T-helper 1 cell (primary cell): ENCODE results near the gene GLOD4.
"Not testable (repeated sequence)": the region's sequence is repeated elsewhere in the genome, so short reads cannot be mapped to it uniquely, and the experiment has no call there.

Source experiments
- DNase-seq, 5 donors: peaks; one replicate each; pipeline ENCODE4 v3.0.0-alpha.2; 2012 to 2020

GLOD4 gene

DNA sequence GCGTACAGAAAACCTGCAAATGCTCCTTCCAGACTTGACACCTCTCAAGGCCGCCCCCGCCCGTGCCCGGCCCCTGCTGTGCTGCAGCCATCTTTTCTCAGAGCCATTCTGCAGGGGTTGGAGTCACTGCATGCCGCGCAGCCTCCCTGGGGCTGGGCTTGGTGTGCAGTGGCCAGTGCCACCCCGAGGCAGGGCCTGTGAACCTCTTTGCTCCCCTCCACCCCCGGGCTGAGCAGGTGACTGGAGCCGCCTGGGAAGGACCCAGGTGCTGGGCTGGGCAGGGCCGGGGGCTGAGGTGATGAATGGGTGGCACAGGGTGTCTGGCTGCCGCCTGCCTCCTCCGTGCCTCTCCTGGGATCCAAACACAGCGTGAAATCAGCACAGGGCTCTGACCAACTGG, 20.4 kb upstream of the GLOD4 start:
- DNase-seq: no peak

DNA sequence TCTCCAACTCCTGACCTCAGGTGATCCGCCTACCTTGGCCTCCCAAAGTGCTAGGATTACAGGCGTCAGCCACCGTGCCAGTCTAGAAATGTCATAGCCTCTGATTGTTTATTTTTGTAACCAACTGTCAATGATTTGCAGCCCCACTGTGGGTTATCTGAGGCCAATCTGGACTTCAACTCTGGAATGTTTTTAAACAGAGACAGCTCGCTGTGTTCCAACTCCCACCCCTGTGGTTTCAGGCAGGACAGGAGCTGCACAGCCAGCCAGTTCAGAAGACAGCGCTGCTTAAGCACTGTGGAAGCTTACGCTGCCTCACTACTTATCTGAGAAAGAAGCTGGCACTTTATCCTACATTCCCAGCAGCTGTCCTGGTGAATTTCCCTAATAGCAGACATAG, 19.6 kb upstream of the GLOD4 start:
- DNase-seq: no peak

DNA sequence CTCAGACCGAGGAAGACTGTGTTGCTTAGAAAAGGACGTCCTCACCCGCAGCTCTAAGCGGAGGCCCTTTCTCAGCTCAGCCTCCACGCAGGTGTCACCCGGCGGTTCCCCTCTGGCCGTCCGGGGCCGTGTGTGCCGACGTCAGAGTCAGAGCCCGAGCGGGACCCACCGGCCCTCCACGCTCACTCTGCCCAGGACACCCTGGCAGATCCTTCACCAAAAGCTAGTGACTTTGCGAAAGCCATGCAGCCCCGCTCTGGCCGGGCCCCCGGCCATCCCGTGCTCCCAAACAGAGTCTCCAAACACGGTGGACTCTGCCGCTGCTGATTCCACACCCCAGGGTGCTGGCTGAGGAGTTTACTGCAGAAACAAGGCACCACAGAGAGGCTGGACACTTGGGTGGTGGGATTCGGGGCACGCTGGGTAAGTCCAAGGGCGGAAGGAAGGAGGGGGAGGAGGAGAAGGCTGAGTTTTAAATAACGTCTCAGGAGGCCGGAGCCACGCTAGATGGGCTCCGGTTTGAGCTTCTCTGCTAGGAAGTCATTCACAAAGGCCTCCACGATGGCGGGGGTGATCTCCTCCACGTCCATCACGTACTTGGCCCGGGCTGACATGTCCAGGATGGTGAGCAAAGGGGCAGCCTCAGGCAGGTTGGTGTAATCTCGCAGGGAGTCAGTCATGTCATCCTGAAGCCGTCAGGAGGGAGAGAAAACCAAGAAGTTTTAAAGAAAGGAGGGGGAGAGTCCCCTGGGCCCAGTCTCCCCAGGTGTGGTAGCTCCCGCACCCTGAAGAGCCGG, 18.6 kb upstream of the GLOD4 start:
- no peak for DNase-seq

DNA sequence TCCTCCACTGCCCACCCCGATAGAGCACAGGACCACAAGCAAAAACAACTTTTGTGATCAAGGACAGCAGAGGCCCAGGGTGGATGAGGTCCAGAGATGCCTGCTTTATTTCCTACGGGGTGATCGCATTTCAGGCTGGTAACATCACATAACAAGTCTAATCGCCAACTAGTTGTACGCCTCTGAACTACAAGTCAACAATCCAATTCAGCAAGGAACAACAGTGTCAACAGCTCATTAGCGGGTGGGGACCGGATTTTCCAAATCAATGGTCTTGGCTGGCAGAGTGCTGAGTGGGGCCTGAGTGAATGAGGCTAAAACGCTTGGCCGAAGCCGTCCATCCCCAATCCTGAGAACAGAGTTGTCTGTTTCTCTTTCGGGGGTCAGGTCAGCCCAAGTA, 17.2 kb upstream of the GLOD4 start:
- DNase-seq: no peak

DNA sequence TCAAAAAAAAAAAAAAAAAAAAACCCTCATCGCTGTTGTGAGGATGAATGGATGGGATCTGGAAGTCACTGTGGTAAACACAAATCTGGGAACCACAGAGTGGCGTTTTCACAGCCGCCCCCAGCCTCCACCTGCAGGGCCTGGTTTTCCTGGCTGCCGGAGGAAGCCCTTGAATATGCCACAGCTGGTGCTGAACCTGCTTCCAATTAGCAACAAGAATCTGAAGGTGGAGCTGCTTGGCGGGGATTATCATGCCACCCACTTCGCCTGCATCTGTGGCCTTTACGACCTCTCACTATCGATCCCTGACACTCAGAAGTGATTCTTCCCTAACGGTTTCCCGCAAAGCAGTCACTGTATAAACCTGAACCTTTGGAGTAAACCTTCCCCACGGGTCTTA, 16.2 kb upstream of the GLOD4 start:
- DNase-seq: no peak

DNA sequence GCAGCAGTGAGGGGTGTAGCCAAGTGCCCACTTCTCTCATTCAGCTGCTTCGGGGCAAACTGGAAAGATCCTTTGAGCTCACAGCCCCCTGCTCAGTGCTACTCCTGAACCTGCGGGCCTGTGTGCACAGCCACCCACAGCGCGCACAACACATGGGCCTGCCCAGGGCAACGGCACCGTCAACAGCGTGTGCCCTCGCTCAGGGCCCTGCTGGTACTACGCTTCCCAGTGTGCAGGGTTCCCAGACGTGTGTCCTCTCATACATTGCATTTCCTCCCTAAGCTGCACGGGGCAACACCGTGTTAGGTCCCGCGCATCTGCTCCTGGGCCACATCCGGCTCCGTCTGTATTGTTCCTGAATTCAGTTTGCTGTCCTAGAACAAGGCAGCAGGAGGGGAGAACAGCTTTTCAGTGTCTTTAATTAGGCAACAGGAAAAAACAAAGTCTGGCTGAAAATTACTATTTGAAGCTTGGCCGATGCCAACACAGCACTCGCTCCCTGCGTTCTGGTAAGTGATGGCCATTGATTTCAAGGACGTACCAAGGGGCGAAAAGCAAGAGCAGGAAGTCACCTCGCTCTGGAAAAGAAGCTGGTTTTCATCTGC, 15.3 kb upstream of the GLOD4 start:
- no peak for DNase-seq

GRCh38 chr17:796609-797008, 14.5 kb upstream of the GLOD4 start:
- no peak for DNase-seq

- no peak for DNase-seq
Observed at GRCh38 chr17:795721-796120, 13.6 kb upstream of the GLOD4 start.

DNA sequence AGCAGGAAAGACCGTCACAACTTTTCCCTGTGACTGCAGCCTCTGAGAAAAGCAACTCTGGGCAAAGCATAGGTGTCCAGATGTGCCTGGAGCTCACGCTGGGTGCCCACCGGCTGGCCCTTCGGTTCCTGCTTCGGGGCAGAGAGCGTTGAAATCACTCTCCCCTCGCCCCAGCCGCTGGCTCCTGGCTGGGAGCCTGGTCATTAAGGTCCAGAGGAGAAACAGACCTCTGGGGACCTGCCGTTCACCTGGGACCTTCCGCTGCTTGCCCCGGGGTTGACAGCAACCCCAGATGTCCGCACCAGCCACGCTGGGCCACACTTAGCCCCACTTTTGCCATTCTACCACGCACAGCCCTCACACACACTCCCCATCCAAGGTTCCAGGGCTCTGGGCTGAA, 13.2 kb upstream of the GLOD4 start:
- no peak for DNase-seq

GRCh38 chr17:794876-795275, 12.8 kb upstream of the GLOD4 start:
- peak in 3 of 5 donors; percentile 22 to 30 (median 28) for DNase-seq

DNA sequence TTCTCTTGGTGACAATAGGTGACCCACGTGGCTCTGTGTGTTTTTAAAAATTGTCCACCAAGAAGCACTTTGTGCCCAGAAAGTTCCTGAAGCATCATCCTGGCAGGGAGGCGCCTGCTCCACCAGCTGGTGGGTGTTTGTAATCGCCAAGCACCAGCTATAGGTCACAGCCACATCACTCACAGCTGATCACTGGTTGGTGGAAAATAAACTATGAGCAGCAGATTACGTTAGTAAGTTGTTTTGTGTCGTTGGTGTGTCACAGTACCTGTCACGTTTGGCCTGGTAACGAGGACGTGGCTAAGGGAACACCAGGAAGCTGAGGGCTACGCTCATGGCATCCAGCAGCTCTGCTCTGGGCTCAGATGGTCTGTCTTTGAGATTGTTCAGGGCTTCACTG, 10.2 kb upstream of the GLOD4 start:
- no peak for DNase-seq

- no peak for DNase-seq
Observed at GRCh38 chr17:791829-792228, 9.7 kb upstream of the GLOD4 start.

DNA sequence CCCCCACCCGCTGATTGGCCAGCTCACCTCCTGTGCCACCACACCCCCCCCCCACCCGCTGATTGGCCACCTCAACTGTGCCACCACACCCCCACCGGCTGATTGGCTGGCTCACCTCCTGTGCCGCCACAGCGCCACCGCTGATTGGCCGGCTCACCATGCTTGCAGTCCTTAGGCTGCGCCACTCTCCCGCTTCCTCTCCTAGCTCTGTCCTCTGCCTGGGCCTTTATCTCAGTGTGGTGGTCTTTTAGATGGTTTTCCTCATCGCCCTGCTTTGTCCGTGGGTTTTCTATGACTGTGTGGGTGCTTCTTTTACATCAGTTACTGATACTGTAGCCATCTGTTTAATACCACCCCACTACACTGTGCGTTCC, 8.8 kb upstream of the GLOD4 start:
- DNase-seq: not testable (repeated sequence)

GRCh38 chr17:789931-790873, 8.1 kb upstream of the GLOD4 start:
- not testable (repeated sequence) for DNase-seq

DNA sequence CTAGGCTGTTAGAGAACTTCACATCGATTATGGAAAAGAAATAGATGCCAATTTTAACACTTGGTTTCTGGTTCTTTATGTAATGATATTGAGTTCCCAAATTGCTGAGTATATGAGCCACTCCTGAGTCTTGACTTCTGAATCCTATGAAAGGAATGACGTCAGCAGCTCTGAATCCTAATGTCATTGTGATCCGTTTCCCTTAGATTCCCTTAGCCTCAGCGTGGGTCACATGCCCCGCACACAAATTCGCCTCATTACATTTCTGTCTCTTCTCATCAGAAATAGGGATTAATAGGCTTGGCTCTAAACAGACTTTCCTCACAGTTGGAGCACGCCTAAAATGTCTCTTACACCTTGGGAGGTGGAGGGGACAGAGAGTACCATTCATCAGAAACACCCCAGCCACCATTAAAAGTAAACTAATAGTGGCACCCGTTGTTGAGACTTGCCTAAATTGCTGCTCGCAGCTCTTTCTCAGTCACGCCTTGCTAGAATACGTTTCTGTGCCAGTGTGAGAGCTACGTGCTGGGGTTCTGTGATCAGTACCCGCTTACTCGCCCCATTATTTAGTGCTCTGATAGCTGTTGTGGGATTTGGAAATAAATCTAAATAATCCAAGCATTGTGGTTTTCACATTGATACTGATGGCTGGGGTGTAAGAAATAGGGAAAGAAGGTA, 7.2 kb upstream of the GLOD4 start:
- DNase-seq: no peak

GRCh38 chr17:788551-788950, 6.5 kb upstream of the GLOD4 start:
- DNase-seq: no peak

DNA sequence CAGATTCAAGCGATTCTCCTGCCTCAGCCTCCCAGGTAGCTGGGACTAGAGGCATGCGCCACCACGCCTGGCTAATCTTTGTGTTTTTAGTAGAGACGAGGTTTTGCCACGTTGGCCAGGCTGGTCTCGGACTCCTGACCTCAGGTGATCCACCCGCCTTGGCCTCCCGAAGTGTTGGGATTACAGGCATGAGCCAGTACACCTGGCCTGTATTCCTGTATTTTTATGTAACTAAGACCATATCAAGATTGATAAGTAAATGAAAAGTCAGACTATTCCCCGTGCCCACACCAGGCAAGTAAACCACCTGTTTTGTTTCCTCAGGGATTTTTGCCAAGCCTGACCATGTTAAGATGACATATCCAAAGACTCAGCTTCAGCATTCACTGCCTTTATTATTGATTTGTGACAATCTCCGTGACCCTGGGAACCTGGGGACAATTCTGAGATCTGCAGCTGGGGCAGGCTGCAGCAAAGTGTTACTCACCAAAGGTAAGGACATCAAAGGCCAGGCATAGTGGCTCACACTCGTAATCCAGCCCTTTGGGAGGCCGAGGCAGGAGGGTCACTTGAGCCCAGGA, 5.7 kb upstream of the GLOD4 start:
- no peak for DNase-seq

DNA sequence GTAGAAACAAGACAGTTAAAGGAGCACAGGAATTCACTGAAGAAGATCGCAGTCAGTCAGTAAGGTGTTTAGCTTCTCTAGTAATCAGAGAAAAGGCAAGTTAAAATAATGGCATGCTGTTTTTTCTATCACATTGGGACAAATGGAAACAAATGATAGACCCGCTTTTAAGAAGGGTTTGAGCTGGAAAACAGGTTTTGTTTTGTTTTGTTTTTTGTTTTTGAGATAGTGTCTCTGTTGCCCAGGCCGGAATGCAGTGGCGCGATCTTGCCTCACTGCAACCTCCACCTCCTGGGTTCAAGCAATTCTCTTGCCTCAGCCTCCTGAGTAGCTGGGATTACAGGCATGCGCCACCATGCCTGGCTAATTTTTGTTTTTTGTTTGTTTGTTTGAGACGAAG, 3.8 kb upstream of the GLOD4 start:
- not testable (repeated sequence) for DNase-seq

DNA sequence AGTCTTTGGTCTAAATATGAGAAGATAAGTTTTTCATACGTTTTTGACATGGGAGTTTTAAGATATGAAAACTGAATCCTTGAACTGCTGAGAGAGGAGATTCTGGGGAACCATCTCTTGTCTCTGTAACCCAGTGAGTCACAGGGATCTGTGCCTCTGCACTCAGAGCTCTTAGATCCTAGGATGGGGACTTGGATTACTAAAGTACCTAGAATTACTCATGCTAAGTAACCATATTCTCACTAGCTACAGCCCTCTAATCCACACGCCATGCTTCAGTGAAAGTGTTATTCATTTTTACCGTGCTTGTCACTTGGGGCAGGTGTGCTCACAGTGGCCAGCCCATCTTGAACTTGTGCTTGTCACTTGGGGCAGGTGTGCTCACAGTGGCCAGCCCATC, 2.1 kb upstream of the GLOD4 start:
- no peak for DNase-seq

DNA sequence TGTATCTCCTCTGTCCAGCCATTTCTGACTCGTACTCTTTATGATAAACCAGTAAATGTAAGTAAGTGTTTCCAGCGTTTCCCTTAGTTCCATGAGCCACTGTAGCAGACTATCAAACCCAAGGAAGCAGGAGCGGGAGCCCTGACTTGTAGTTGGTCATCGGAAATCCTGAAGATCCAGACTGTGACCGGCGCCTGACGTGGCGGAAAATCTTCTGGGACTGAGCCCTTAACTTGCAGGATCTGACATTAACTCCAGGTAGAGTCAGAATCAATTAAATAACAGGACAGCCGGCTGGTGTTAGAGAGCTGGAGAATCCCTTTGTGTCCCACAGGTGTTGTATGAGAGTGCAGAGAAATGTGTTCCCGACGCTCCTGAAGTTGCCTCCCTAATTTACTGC, 4.0 kb downstream of the GLOD4 start:
- DNase-seq: no peak

DNA sequence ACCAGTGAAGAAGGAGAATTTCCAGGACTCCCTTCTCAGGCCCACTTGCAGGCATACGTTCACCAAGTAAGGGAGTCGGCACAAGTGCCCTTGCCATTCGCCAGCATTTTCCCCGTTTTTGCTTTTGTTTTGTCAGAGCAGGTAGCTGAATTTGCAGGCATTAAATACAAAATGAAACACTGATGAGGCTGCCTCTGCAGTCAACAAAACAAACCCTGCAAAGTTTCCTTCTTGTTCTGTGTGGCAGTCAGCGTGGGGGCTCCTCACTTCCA, 7.8 kb downstream of the GLOD4 start:
- no peak for DNase-seq

- no peak for DNase-seq
Observed at GRCh38 chr17:773467-774312, 8.4 kb downstream of the GLOD4 start.
